Measurements from ENCODE around the gene CRYGD.
A peak's percentile ranks its signal among the peaks of the same experiment; 100 is the strongest.

Gene CRYGD

GRCh38 chr2:208097801-208098200 lies 26.5 kb downstream of the CRYGD start:
- TF ChIP-seq POLR2A (IDR thresholded peaks at IDR 0.05; ENCODE audit: low read depth, low read length) (no peak), TAF1 (IDR thresholded peaks at IDR 0.05; ENCODE audit: borderline replicate concordance, low read depth, low read length) (no peak), POLR2AphosphoS5 (IDR thresholded peaks at IDR 0.05; ENCODE audit: low read depth, low read length) (no peak)
- DNase-seq (ENCODE audit: insufficient read length) = no peak
- no peak for FAIRE-seq

DNA sequence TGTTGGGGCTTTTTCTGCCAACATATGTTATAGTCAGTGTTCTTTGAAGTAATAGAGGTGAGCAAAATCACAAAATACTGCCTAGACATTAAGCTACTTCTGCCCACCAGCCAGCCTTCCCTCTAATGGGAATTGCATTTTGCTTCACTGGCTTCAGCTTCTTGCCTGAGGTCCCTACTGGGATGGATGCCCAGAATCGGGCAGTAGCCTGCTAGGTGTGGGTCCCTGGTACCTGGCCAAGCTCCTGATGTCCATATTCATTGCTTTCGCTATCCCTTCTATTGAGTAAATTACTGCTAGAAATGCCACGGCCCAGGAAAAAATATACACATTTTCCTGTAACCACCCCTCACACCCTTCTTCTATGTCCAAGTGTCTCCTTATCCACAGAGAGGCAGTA lies 27.0 kb downstream of the CRYGD start:
- DNase-seq (ENCODE audit: insufficient read length) (no peak), FAIRE-seq (no peak)
- no peak for TF ChIP-seq POLR2A (IDR thresholded peaks at IDR 0.05; ENCODE audit: low read depth, low read length)
- no peak for TF ChIP-seq TAF1 (IDR thresholded peaks at IDR 0.05; ENCODE audit: borderline replicate concordance, low read depth, low read length)
- TF ChIP-seq POLR2AphosphoS5 (IDR thresholded peaks at IDR 0.05; ENCODE audit: low read depth, low read length) = no peak

DNA sequence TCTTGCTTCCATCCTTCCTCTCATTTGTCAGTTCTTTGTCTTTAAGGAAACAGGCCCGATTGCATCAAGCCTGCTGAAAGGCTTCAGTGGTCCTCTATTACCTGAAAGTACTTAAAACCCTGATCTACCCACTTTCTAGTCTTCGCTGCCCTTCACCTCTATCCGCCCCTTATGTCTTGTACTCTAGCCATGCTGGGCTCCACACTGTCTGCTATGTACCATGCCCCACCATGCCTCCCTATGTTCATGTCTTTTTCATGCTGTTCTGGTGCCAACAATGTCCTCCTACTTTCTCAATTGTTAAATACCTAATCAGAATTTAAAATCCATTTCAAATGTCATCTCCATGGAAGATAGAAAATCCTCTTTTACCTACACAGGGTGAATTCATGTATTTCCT lies 28.2 kb downstream of the CRYGD start:
- FAIRE-seq = no peak
- TF ChIP-seq POLR2A (IDR thresholded peaks at IDR 0.05; ENCODE audit: low read depth, low read length) (no peak), TAF1 (IDR thresholded peaks at IDR 0.05; ENCODE audit: borderline replicate concordance, low read depth, low read length) (no peak), POLR2AphosphoS5 (IDR thresholded peaks at IDR 0.05; ENCODE audit: low read depth, low read length) (no peak)
- DNase-seq (ENCODE audit: insufficient read length) = no peak

GRCh38 chr2:208093128-208093527 lies 31.2 kb downstream of the CRYGD start:
- TF ChIP-seq POLR2AphosphoS5 (IDR thresholded peaks at IDR 0.05; ENCODE audit: low read depth, low read length) (no peak), TAF1 (IDR thresholded peaks at IDR 0.05; ENCODE audit: borderline replicate concordance, low read depth, low read length) (no peak)
- DNase-seq (ENCODE audit: insufficient read length) (no peak), FAIRE-seq (no peak)

DNA sequence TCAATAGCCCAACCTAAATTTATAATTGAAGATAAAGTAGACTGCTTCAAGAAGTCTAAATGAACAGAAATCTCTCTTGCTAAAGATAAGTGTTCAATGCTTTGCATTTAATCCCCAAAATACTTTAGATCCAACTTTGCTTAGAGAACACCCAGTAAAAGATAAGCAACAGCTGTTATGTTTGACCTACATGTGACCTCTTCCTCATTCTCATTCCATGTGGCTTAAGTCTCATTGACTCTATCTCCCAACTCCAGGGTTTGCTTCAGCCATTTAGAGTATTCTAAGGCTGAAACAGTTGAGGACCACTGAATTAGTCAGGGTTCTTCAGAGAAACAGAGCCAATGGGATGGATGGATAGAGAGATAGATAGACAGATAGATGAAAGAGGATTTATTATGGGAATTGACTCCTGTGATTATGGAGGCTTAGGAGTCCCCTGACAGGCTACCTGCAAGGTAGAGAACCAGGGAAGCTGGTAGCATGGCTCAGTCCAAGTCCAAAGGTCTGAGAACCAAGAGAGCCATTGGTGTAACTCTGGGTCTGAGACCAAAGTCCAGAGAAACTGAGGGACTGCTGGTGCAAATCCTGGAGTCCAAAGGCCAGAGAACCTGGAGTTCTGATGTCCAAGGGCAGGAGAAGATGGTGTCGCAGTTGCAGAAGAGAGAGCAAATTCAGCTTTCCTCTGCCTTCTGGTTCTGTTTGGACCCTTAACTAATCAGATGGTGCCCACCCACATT lies 32.1 kb downstream of the CRYGD start:
- TF ChIP-seq POLR2A (IDR thresholded peaks at IDR 0.05; ENCODE audit: low read depth, low read length) (no peak), POLR2AphosphoS5 (IDR thresholded peaks at IDR 0.05; ENCODE audit: low read depth, low read length) (no peak), TAF1 (IDR thresholded peaks at IDR 0.05; ENCODE audit: borderline replicate concordance, low read depth, low read length) (no peak)
- no peak for FAIRE-seq

GRCh38 chr2:208090420-208090819 lies 33.9 kb downstream of the CRYGD start:
- DNase-seq (ENCODE audit: insufficient read length) (no peak), FAIRE-seq (no peak)
- no peak for TF ChIP-seq POLR2A (IDR thresholded peaks at IDR 0.05; ENCODE audit: low read depth, low read length)
- no peak for TF ChIP-seq POLR2AphosphoS5 (IDR thresholded peaks at IDR 0.05; ENCODE audit: low read depth, low read length)
- no peak for TF ChIP-seq TAF1 (IDR thresholded peaks at IDR 0.05; ENCODE audit: borderline replicate concordance, low read depth, low read length)

More for the DNA sequence above, 32.1 kb downstream of the CRYGD start:
- no peak for DNase-seq (ENCODE audit: insufficient read length)

DNA sequence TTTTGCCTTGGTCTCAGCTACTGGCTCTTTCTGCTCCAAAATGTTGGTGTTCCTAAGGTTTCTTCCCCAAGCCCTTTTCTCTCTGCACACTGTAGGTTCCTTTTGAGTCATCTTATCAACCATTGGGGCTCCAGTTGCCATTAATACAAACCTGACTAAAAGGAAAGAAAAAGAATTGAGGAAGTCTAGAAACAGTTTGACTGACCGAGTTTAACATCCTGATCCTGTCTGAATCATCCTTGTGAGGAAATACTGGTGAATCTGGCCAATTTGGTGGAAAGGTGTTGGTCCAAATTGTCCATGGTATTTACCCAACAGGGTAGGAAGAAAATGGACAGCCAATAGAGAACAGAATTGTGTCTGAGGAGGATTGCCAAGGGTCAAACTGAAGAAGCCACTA lies 38.3 kb downstream of the CRYGD start:
- DNase-seq (ENCODE audit: insufficient read length) (no peak), FAIRE-seq (no peak)
- TF ChIP-seq POLR2AphosphoS5 (IDR thresholded peaks at IDR 0.05; ENCODE audit: low read depth, low read length) (no peak), TAF1 (IDR thresholded peaks at IDR 0.05; ENCODE audit: borderline replicate concordance, low read depth, low read length) (no peak), POLR2A (IDR thresholded peaks at IDR 0.05; ENCODE audit: low read depth, low read length) (no peak)

DNA sequence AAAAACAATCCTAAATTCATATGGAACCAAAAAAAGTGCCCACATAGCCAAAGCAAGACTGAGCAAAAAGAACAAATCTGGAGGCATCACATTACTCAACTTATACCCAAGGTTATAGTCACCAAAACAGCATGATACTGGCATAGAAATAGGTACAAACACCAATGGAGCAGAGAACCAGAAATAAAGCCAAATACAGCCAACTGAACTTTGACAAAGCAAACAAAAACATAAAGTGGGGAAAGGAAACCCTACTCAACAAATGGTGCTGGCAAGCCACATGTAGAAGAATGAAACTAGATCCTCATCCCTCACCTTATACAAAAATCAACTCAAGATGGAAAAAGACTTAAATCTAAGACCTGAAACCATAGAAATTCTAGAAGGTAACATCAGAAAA lies 40.5 kb downstream of the CRYGD start:
- TF ChIP-seq POLR2A (IDR thresholded peaks at IDR 0.05; ENCODE audit: low read depth, low read length) (no peak), POLR2AphosphoS5 (IDR thresholded peaks at IDR 0.05; ENCODE audit: low read depth, low read length) (no peak), TAF1 (IDR thresholded peaks at IDR 0.05; ENCODE audit: borderline replicate concordance, low read depth, low read length) (no peak)
- FAIRE-seq (no peak), DNase-seq (ENCODE audit: insufficient read length) (no peak)

DNA sequence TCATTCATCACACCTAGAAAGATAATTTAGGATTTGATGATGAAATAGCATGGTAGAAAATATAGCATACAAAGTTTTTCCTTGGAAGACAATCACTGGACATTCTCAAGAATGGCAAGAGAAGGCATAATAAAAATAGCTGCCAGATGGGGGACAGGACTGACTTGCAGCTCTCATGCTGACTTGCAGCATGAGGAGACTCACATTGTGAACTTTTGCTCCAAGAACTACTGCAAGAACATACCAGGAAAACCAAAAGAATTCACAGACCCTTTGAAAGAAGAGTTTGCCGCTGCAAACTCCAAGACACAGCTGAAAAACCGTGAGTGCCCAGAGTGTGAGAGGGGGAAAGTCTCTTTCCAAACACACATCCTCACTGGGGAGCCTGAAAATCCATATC lies 47.0 kb downstream of the CRYGD start:
- DNase-seq (ENCODE audit: insufficient read length) (no peak), FAIRE-seq (no peak)
- no peak for TF ChIP-seq POLR2A (IDR thresholded peaks at IDR 0.05; ENCODE audit: low read depth, low read length)
- no peak for TF ChIP-seq TAF1 (IDR thresholded peaks at IDR 0.05; ENCODE audit: borderline replicate concordance, low read depth, low read length)
- no peak for TF ChIP-seq POLR2AphosphoS5 (IDR thresholded peaks at IDR 0.05; ENCODE audit: low read depth, low read length)

- FAIRE-seq = no peak
- TF ChIP-seq POLR2AphosphoS5 (IDR thresholded peaks at IDR 0.05; ENCODE audit: low read depth, low read length) (no peak), TAF1 (IDR thresholded peaks at IDR 0.05; ENCODE audit: borderline replicate concordance, low read depth, low read length) (no peak), POLR2A (IDR thresholded peaks at IDR 0.05; ENCODE audit: low read depth, low read length) (no peak)
- no peak for DNase-seq (ENCODE audit: insufficient read length)
Observed at GRCh38 chr2:208074610-208075356, 49.5 kb downstream of the CRYGD start.

GRCh38 chr2:208072250-208072892 lies 52.0 kb downstream of the CRYGD start:
- FAIRE-seq (peak; percentile 84), DNase-seq (ENCODE audit: insufficient read length) (peak; percentile 20)
- TF ChIP-seq TAF1 (IDR thresholded peaks at IDR 0.05; ENCODE audit: borderline replicate concordance, low read depth, low read length) (no peak), POLR2AphosphoS5 (IDR thresholded peaks at IDR 0.05; ENCODE audit: low read depth, low read length) (no peak), POLR2A (IDR thresholded peaks at IDR 0.05; ENCODE audit: low read depth, low read length) (no peak)
